Thoracic aorta (tissue), 2 donors: Measurements from ENCODE around the gene TMEM82. TPM values are rescaled to one million over a fixed set of nuclear protein-coding genes. Genes with fewer than 3 reads are reported as not detected.

Source experiments
- ATAC-seq: fragments of 150-250 bp; one replicate; pipeline ENCODE4 v1.8.0; 2017; ENCODE audit warnings: low read depth; ENCODE audit not compliant: insufficient number of reproducible peaks, low FRiP score
- DNase-seq: peaks from one replicate; pipeline ENCODE4 v3.0.0-alpha.2; 2020; ENCODE audit warnings: low spot score
- H3K27ac ChIP-seq, 2 donors: fragments of 200-600 bp; sonication (generic); 1 replicate in 1 of 2; 2 replicates in 1 of 2; pipeline ENCODE4 v1.5.1; 2016; ENCODE audit warnings: mild to moderate bottlenecking in 2 of 2, moderate library complexity in 2 of 2
- H3K27me3 ChIP-seq: fragments of 200-600 bp; sonication (generic); replicated peaks from 2 replicates; pipeline ENCODE4 v1.6.0; 2016; ENCODE audit warnings: mild to moderate bottlenecking; ENCODE audit not compliant: insufficient read depth
- H3K36me3 ChIP-seq: fragments of 200-600 bp; sonication (generic); one replicate; pipeline ENCODE4 v1.5.1; 2016
- H3K4me1 ChIP-seq, 2 donors: fragments of 200-600 bp; sonication (generic); 1 replicate in 1 of 2; 2 replicates in 1 of 2; pipeline versions ENCODE4 v1.5.1 to v1.6.0; 2016; ENCODE audit warnings: low read depth in 2 of 2, mild to moderate bottlenecking in 1 of 2; ENCODE audit not compliant: control insufficient read depth in 1 of 2
- H3K4me3 ChIP-seq: fragments of 200-600 bp; sonication (generic); 2 replicates; pipeline ENCODE4 v1.5.1; 2016; ENCODE audit warnings: mild to moderate bottlenecking
- H3K9me3 ChIP-seq: fragments of 200-600 bp; sonication (generic); 2 replicates; pipeline ENCODE4 v1.5.1; 2016
- total RNA-seq, 2 donors: library from RNA; depleted of rRNA; stranded (reverse); fragments of >200 nt; gene quantifications; one replicate each; pipeline versions ENCODE4 v1.1.0 to v1.2.3, GENCODE V29; 2016
- TF ChIP-seq, protein P1 (sequence below): fragments of 200-600 bp; sonication (generic); IDR thresholded peaks from one replicate; pipeline ENCODE4 v1.5.1; 2019; ENCODE audit warnings: antibody characterized with exemption

TMEM82 gene
- total RNA-seq, 2 donors from 2014 or later, result not detected

DNA sequence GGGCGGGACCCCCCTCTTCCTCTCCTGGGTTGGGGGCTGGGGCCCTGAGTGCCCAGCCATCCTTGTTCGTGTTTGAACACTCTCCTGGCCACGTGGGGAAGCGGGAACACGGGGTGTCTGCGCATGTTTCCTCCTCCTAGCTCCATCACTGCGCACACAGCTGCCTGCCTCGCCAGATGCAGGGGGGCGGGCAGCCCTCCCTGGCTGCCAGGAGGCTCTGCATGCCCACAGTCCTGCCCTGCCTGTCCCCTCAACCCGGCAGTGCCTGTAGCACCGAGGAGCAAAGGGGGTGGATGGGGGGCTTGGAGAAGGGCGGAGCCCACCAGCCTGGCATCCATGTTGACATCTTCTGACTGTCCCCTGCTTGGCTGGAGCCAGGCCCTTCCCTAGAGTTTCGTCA is 8.0 kb upstream of the TMEM82 start:
- Histone ChIP-seq H3K27ac (peak overlapping the region; percentile 38 to 74), H3K4me1 (peaks cover 16 to 47% of the 10 kb centered on the region in 2 donors), H3K27me3 (no peaks in the 10 kb centered on the region), H3K9me3 (no peaks in the 10 kb centered on the region), H3K4me3 (no peak overlapping the region), H3K36me3 (peaks cover 44% of the 10 kb centered on the region)
- TF ChIP-seq, protein P1, sequence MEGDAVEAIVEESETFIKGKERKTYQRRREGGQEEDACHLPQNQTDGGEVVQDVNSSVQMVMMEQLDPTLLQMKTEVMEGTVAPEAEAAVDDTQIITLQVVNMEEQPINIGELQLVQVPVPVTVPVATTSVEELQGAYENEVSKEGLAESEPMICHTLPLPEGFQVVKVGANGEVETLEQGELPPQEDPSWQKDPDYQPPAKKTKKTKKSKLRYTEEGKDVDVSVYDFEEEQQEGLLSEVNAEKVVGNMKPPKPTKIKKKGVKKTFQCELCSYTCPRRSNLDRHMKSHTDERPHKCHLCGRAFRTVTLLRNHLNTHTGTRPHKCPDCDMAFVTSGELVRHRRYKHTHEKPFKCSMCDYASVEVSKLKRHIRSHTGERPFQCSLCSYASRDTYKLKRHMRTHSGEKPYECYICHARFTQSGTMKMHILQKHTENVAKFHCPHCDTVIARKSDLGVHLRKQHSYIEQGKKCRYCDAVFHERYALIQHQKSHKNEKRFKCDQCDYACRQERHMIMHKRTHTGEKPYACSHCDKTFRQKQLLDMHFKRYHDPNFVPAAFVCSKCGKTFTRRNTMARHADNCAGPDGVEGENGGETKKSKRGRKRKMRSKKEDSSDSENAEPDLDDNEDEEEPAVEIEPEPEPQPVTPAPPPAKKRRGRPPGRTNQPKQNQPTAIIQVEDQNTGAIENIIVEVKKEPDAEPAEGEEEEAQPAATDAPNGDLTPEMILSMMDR, result no peak
- DNase-seq, result no peak
- no peak for ATAC-seq

DNA sequence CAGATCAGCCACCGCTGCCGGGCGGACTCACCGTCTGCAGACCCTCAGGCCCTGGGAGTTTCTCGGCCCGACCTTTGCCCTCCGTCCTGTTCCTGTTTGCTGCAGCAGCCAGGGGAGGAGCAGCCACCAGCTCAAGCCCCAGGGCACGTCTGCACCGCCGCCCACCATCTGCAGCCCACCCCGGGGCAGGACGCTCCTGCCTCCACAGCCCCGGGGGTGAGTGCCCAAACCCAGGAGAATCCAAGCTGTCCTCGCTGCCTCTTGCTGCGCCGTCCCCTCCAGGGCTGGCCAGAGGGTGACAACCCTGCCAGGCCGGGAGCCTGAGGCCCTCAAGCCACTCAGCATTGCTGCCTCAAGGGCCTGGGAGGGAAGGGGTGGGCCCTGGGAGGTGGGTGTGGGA is 7.4 kb upstream of the TMEM82 start:
- Histone ChIP-seq H3K4me3 (no peak overlapping the region), H3K27ac (peak overlapping the region; percentile 70 to 74), H3K36me3 (peaks cover 44% of the 10 kb centered on the region), H3K27me3 (no peaks in the 10 kb centered on the region), H3K9me3 (no peaks in the 10 kb centered on the region), H3K4me1 (peaks cover 16 to 51% of the 10 kb centered on the region in 2 donors)
- ATAC-seq (no peak), DNase-seq (no peak)
- TF ChIP-seq, protein P1, result no peak

DNA sequence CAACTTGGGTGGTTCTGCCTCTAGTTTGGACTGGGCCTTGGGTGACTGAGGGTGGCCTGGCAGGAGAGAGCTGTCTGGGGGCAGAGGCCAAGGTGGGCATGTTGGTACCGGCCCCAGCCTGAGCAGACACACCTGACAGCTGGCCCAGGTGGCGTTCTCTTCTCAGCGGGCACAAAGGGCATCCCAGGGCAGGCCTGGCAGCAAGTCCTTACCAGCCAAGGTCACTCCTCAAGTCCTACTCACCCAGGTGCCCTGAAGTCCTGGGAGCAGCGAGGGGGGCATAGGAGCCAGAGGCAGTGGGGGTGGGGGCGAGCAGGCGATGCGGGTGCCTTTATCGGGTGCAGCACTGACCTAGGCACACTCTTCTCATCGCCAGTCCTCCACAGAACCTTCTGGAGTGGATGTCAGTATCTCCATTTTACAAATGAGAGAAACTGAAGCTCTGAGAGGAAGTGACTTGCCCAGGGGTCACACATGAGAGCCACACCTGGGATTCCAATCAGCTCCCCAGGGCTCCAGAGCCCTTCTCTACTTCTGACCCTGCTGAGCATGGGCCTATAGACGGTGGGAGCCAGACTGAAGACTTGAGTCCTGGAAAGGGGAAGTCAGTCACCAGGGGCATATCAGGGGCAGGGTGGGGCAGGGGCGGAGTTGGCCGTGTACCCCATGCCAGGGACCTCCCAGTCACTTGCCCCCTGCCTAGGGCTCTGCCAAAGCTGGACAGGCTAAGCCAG is 6.8 kb upstream of the TMEM82 start:
- Histone ChIP-seq H3K4me3 (no peak overlapping the region), H3K36me3 (peaks cover 42% of the 10 kb centered on the region), H3K4me1 (peaks cover 16 to 51% of the 10 kb centered on the region in 2 donors), H3K27ac (peak overlapping the region; percentile 70 to 74), H3K9me3 (no peaks in the 10 kb centered on the region), H3K27me3 (no peaks in the 10 kb centered on the region)
- TF ChIP-seq, protein P1, result no peak
- no peak for ATAC-seq
- DNase-seq, result no peak

DNA sequence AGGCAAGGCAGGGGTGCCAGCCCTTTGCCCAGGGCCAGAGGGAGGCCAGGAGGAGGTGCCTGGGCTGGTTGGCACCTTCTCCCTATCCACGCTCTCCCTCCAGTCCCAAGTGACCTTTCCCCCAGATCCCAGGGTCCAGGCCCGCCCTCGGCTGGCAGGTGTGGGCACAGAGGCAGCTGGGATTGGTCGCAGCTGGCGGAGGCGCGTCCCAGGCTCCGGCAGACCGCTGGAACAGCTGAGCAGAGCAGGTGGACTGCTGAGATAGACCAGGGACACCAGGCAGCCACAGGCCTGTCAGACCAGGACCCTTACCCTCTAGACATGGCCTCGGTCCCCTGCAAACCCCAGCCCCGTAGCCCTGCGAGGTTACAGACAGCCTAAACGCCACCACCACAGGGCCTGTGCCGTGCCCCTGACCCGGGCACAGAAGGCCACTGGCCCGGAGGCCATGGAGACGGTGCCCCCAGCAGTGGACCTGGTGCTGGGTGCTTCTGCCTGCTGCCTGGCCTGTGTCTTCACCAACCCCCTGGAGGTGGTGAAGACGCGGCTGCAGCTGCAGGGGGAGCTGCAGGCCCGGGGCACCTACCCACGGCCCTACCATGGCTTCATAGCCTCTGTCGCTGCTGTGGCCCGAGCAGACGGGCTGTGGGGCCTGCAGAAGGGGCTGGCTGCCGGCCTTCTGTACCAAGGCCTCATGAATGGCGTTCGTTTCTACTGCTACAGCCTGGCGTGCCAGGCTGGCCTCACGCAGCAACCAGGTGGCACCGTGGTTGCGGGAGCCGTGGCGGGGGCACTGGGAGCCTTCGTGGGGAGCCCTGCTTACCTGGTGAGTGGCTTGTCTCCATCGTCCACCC is 6.0 kb upstream of the TMEM82 start, which contains the start of gene SLC25A34:
Gene SLC25A34, plus strand, starts transcription at position 221 of the 854 bp plus-strand sequence. Its CDS starts 228 bp downstream, at position 449.
- no peaks in the 10 kb centered on the region for H3K27me3 ChIP-seq
- no peaks in the 10 kb centered on the region for H3K9me3 ChIP-seq
- H3K4me3 ChIP-seq, result no peak within 1 kb of the TSS
- TF ChIP-seq, protein P1, result peak; percentile 23
- peak within 1 kb of the TSS; percentile 70 to 74 for H3K27ac ChIP-seq
- no peak for ATAC-seq
- H3K4me1 ChIP-seq, result peaks cover 16 to 55% of the 10 kb centered on the region in 2 donors
- DNase-seq, result no peak
- peaks cover 34% of the 10 kb centered on the region for H3K36me3 ChIP-seq

DNA sequence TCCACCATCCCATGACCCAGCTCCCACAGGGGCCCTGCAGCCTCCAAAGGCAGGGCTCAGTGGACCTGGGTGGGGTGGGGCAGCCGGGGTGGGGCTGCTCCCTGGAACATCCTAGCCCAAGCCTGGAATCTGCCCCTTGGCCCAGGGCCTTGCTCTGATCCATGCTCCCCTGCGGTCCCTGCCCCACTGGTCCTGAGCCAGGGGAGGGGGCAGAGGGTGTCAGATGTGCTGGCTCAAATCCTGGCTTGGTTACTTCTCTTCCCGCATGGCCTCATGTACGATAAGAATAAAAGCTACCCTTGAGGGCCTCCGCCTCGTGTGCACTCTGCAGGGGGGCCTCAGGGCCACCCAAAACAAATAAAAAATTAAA is 5.4 kb upstream of the TMEM82 start:
- peaks cover 18 to 60% of the 10 kb centered on the region in 2 donors for H3K4me1 ChIP-seq
- no peaks in the 10 kb centered on the region for H3K27me3 ChIP-seq
- H3K36me3 ChIP-seq, result peaks cover 28% of the 10 kb centered on the region
- ATAC-seq (no peak), DNase-seq (no peak)
- no peaks in the 10 kb centered on the region for H3K9me3 ChIP-seq
- H3K27ac ChIP-seq, result peak overlapping the region; percentile 70 to 74
- TF ChIP-seq, protein P1, result no peak
- H3K4me3 ChIP-seq, result no peak overlapping the region
